Left ventricle myocardium inferior (tissue), 1 donor: ENCODE measurements around the gene LOXHD1. TPM values are rescaled to one million over a fixed set of nuclear protein-coding genes. Genes with fewer than 3 reads are reported as not detected.

Experiments used
- DNase-seq: peaks from one replicate; pipeline ENCODE4 v3.0.0-alpha.2; 2020
- H3K27ac ChIP-seq: fragments of 200-600 bp; replicated peaks from 2 replicates; pipeline ENCODE4 v1.8.0; 2021
- H3K27me3 ChIP-seq: fragments of 200-600 bp; 2 replicates; pipeline ENCODE4 v1.8.0; 2021; ENCODE audit warnings: low read depth
- H3K36me3 ChIP-seq: fragments of 200-600 bp; 2 replicates; pipeline ENCODE4 v1.8.0; 2021
- H3K4me1 ChIP-seq: fragments of 200-600 bp; 2 replicates; pipeline ENCODE4 v1.8.0; 2021
- H3K4me3 ChIP-seq: fragments of 200-600 bp; 2 replicates; pipeline ENCODE4 v1.8.0; 2021; ENCODE audit warnings: mild to moderate bottlenecking, moderate library complexity
- H3K9me3 ChIP-seq: fragments of 200-600 bp; replicated peaks from 2 replicates; pipeline ENCODE4 v1.8.0; 2021
- intact Hi-C: fragments of 100-400 bp; cut with micrococcal nuclease; formaldehyde crosslinking; loops from one replicate; pipeline ENCODE4 v1.11.0; 2022
- total RNA-seq: library from RNA; stranded (reverse); fragmentation: NEBNext Ultra II Directional; extraction: Animal tissue kit (Norgen Biotek cat#: 25700); gene quantifications from one replicate; pipeline ENCODE4 v1.2.1, GENCODE V29; 2021
- TF ChIP-seq, protein P1 (sequence below): fragments of 200-600 bp; IDR thresholded peaks from 2 replicates; pipeline ENCODE4 v1.8.0; 2021; ENCODE audit warnings: antibody characterized with exemption, mild to moderate bottlenecking, borderline replicate concordance
- donor health status: DM: no; HTN: yes; CAD: no; lungs with severe emphysema.

LOXHD1 gene
- total RNA-seq, 1 donor from 2014 or later, result 0.49 TPM

DNA sequence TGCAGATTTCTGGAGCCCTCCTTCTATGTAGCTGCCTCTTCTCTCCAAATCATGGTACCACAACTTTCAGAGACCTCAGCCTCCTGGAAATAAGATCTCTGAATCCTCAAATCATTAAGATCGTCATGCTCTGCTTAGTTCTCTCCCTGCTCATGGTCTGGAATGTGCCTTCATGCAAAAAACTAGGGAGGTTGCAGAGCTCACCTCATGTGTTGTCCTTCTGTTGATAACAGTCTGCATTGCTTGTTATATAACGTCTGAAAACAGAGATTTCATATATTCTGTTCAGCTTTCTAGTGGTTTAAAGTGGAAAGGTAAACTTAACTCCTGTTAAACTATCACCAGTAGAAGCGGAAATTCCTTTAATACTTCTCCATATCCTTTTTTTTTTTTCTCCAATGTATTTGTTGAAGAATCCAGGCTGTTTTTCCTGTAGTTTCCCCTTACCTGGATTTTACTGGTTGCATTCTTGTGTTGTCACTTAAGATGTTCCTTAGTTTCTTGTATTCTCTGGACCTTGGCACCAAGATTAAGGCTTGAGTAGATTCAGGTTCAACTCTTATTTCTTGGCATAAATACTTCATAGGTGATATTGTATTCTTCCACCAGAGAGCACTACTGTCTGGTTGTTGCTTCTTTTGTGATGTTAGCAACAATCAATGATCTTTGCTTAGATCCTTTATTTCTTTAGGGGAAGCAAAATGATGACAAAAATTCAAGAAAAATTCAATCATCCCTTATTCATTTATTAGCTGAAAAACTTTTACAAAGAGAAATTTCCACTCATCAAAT, 211.3 kb downstream of the LOXHD1 start:
- Histone ChIP-seq H3K36me3 (peaks cover 12% of the 10 kb centered on the region), H3K9me3 (peaks cover 27% of the 10 kb centered on the region), H3K4me1 (no peaks in the 10 kb centered on the region), H3K27me3 (no peaks in the 10 kb centered on the region), H3K4me3 (no peak overlapping the region), H3K27ac (no peak overlapping the region)
- intact Hi-C loops, result no loop called here
- TF ChIP-seq, protein P1, sequence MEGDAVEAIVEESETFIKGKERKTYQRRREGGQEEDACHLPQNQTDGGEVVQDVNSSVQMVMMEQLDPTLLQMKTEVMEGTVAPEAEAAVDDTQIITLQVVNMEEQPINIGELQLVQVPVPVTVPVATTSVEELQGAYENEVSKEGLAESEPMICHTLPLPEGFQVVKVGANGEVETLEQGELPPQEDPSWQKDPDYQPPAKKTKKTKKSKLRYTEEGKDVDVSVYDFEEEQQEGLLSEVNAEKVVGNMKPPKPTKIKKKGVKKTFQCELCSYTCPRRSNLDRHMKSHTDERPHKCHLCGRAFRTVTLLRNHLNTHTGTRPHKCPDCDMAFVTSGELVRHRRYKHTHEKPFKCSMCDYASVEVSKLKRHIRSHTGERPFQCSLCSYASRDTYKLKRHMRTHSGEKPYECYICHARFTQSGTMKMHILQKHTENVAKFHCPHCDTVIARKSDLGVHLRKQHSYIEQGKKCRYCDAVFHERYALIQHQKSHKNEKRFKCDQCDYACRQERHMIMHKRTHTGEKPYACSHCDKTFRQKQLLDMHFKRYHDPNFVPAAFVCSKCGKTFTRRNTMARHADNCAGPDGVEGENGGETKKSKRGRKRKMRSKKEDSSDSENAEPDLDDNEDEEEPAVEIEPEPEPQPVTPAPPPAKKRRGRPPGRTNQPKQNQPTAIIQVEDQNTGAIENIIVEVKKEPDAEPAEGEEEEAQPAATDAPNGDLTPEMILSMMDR, result peak; percentile 9
- DNase-seq, result no peak

DNA sequence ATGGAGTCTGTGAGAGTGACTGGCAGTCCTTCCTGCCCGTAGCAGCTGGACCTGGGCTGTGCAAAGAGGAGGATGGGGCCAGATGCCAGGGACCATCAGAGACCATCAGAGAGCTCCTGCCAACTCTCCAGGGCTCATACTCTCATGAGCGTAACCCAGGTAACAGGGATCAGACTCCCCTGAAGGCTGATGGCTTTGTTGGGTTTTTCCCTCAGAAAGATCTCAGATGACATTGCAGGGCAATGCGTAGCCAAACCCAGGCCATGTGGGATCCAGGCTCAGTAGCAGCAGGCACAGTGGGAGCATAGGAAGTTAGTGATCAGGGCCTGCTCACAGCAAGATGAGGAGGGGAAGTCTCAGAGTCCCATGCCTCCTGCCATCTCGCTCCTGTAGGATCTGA, 218.0 kb downstream of the LOXHD1 start:
- Histone ChIP-seq H3K27ac (no peak overlapping the region), H3K9me3 (peaks cover 15% of the 10 kb centered on the region), H3K27me3 (no peaks in the 10 kb centered on the region), H3K36me3 (no peaks in the 10 kb centered on the region), H3K4me1 (no peaks in the 10 kb centered on the region), H3K4me3 (no peak overlapping the region)
- intact Hi-C loops, result no loop called here
- DNase-seq, result no peak
- TF ChIP-seq, protein P1, result no peak

DNA sequence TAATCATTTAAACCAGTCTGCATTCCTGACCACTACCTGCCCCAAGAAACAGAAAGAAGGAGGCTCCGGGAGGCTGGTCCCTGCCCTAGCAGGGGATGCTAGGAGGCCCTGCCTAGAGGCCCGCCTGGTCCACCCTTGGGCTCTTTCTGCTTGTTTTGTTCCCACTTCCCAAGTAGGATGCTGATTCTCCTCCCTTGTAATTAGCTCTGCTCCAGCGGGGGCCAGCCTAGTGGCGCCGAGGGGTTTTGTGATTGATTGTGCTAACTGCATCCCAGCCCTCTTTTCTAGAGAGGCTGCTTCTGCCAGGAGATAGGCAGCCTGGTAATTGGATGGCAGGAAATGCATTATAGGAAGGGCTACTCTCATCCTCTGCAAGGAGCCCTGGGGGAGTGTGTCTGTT, 220.0 kb downstream of the LOXHD1 start:
- H3K27ac ChIP-seq, result no peak overlapping the region
- no peak for DNase-seq
- no peaks in the 10 kb centered on the region for H3K36me3 ChIP-seq
- no peaks in the 10 kb centered on the region for H3K4me1 ChIP-seq
- intact Hi-C loops, result no loop called here
- TF ChIP-seq, protein P1, result no peak
- H3K9me3 ChIP-seq, result no peaks in the 10 kb centered on the region
- no peak overlapping the region for H3K4me3 ChIP-seq
- no peaks in the 10 kb centered on the region for H3K27me3 ChIP-seq

DNA sequence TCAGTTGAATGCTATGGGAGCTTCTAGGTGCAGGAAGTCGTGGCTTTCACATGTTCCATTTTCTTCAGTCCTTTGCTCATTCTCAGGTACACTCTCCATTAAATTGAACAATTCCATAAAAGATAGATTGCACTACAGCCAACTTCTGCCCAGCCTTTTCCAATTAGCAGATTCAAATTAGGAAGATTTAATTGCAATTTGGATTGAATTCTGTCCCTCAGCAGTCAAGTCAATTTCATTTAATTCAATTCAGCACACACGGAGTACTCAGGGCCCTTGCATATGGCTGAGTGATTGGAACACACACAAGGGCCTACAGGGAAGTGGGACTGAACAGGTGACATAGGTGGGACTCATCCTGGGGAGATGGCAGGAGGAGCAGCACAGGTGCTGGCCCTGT, 220.4 kb downstream of the LOXHD1 start:
- no peaks in the 10 kb centered on the region for H3K36me3 ChIP-seq
- no peak overlapping the region for H3K4me3 ChIP-seq
- no peaks in the 10 kb centered on the region for H3K4me1 ChIP-seq
- no peak for DNase-seq
- TF ChIP-seq, protein P1, result no peak
- no peaks in the 10 kb centered on the region for H3K27me3 ChIP-seq
- intact Hi-C loops, result no loop called here
- no peaks in the 10 kb centered on the region for H3K9me3 ChIP-seq
- no peak overlapping the region for H3K27ac ChIP-seq

DNA sequence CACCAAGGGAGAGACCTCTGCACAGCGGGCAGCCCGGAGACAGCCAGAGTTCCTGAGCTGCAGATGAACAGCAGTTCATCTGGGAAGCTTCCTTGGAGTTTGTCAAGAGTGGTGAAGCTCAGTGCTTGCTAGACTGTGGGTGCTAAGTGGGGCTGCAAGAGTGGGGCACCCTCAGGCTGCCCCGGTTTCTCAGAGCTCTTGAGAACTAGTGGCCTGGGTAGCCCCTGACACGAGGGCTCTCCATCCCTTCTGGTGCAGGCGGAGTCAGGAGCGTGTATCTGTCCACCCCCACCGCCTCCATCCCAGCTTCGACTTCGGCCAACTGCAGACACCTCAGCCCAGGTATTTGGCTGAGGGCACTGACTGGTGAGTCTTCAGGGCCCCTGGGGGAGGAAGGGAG, 222.0 kb downstream of the LOXHD1 start:
- no peaks in the 10 kb centered on the region for H3K36me3 ChIP-seq
- no peaks in the 10 kb centered on the region for H3K9me3 ChIP-seq
- intact Hi-C loops, result no loop called here
- no peaks in the 10 kb centered on the region for H3K27me3 ChIP-seq
- no peak overlapping the region for H3K27ac ChIP-seq
- H3K4me1 ChIP-seq, result no peaks in the 10 kb centered on the region
- TF ChIP-seq, protein P1, result no peak
- DNase-seq, result no peak
- H3K4me3 ChIP-seq, result no peak overlapping the region
